GM12865 (cell line): Measurements from ENCODE around the gene OPN4.
A peak's percentile ranks its signal among the peaks of the same experiment; 100 is the strongest.

Source experiments
- DNase-seq: peaks from one replicate; pipeline ENCODE4 v3.0.0; 2010; ENCODE audit warnings: low read depth
- H3K4me3 ChIP-seq: 2 replicates; pipeline ENCODE4 v1.5.1; 2011; ENCODE audit warnings: mild to moderate bottlenecking, low read depth, low read length, control low read depth
- TF ChIP-seq, protein P1 (sequence below): IDR thresholded peaks from 2 replicates; pipeline ENCODE4 v1.5.1; 2011; ENCODE audit warnings: low read length, control low read depth, low read depth, inconsistent platforms; ENCODE audit not compliant: insufficient read depth; ENCODE audit errors: missing control alignments

Gene OPN4

DNA sequence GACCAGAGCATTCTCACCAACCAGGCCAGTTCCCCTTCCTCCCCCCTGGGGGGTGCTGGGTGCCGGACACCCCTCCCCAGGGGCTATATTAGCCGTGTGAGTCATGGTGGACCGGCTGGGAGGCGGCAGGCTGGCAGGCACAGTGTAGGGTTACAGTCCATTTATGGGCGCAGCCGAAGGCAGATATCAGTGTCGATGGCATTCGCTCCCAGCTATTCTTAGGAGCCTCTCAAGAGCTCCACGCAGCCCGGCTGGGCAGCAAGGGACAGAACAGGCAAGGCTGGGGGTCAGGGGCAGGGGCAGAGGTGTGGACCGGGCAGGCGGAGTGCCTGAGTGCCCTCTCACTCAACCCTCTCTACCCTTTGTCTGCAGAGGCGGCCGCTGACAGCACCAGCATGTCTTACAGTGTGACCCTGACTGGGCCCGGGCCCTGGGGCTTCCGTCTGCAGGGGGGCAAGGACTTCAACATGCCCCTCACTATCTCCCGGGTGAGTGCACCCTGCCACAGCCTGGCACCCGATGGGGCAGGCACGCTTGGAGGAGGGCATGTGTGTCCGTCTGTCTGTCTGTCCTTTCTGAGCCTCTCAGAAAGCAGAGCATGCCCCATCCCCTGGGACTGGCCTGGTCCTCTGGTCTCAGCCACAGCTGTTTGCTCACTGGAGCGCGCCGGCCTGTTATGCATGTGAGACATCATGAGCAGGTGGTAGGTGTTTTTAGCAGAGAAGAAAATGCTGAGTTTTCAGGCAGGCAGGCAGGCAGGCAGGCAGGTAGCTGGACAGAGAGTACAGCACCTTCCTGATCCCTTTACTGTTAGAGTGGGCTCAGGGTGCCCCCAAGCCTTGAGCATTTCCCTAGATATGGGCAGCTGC is 14.2 kb downstream of the OPN4 start, which contains the start of gene LDB3:
Gene LDB3 (plus strand): TSS at position 215 of the 869 bp plus-strand sequence. CDS start 181 bp downstream, at position 396.
- no peak within 1 kb of the TSS for H3K4me3 ChIP-seq
- peak; percentile 54 for DNase-seq
- TF ChIP-seq, protein P1, sequence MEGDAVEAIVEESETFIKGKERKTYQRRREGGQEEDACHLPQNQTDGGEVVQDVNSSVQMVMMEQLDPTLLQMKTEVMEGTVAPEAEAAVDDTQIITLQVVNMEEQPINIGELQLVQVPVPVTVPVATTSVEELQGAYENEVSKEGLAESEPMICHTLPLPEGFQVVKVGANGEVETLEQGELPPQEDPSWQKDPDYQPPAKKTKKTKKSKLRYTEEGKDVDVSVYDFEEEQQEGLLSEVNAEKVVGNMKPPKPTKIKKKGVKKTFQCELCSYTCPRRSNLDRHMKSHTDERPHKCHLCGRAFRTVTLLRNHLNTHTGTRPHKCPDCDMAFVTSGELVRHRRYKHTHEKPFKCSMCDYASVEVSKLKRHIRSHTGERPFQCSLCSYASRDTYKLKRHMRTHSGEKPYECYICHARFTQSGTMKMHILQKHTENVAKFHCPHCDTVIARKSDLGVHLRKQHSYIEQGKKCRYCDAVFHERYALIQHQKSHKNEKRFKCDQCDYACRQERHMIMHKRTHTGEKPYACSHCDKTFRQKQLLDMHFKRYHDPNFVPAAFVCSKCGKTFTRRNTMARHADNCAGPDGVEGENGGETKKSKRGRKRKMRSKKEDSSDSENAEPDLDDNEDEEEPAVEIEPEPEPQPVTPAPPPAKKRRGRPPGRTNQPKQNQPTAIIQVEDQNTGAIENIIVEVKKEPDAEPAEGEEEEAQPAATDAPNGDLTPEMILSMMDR = no peak

DNA sequence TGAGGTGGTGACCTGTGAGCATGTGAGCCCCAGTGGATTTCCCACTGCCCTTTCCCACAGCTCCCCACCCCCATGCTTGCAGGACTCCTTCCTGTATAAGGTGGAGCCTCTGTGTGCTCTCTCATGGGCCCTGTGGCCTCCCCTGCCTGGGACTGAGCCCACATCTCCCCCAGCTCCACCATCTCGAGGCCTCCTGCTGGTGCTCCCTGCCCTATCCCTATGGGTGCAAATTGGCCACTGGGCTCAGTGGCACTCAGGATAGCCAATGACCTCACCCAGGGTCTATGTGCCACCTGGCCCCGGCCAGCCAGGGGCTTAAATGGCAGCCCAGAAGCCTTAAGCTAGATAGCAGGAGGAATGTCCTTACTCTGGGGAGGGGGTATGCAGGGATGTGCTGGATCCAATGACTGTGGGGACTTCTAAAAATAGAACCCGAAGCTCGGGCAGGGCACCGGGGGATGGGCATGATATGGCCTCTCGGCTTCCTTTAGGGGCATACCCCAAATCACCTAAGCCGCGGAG is 16.0 kb downstream of the OPN4 start:
- TF ChIP-seq, protein P1 = no peak
- no peak for DNase-seq
- no peak overlapping the region for H3K4me3 ChIP-seq

DNA sequence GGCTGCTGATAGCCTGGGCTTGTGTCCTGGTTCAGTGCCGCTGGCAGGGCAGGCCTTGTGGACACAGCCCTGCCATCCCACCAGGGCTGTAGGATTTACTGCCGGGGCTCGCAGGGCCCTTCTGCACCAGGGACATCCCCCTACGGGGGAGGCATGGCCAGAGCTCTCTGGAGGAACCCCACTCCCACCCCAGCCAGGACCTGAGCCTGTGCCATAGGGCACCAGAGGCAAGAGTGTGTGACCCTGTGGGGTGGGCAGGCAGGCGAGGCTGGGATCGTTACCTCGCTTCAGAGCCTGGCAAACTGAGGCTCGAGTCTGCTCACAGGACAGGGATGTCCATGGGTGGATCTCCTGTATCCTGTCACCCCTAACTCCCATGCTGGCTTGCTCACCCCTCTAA is 16.5 kb downstream of the OPN4 start:
- DNase-seq = no peak
- no peak overlapping the region for H3K4me3 ChIP-seq
- TF ChIP-seq, protein P1 = no peak

DNA sequence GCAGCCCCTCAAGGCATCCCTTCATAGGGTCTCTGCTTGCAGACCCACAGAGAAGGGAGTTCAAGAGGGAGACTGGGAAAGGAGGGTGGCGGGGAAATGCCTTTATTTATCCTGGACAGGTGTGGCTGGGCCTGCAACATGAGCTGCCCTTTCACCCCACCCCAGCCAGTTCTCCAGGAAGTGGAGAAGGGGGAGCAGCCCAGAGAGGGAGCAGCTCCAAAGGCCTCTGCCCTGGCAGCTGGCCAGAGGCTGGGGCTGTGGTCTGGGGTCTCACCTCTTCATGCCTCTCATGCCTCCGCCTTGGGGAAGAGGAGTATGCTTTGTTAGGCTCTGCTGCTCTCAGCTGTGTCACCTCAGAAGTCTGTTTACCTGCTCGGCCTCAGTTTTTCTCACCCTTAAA is 17.1 kb downstream of the OPN4 start:
- TF ChIP-seq, protein P1 = no peak
- DNase-seq = no peak
- no peak overlapping the region for H3K4me3 ChIP-seq

DNA sequence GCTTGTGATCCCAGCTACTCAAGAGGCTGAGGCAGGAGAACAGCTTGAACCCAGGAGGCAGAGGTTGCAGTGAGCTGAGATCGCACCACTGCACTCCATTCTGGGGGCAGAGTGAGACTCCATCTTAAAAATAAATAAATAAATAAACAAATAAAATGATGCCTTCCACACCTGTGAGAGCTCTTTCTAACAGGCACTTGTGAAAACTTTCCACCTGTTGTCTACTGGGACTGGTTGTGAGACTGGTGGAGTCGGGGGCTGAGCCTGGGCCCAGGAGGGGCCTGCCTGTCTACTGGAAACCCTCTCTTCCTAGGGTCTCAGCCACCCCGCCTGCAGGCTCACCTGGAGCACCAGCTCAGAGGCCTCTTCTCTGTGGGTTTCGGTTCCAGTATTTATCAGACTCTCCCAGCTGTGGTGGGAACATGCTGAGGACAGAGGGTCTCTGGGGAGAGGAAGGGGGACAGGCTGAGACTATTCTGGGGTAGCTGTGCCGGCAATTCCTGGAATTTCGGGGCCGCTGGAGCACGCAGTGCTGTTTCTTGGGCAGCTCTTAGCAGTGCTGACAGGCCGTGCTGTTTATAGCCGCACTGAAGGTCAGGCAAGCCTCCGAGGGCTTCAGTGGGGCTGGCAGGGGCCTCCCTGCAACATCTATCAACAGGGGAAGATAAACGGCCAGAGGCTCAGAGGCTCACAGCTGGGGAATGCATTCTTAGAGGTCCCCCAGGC is 17.8 kb downstream of the OPN4 start:
- DNase-seq = no peak
- TF ChIP-seq, protein P1 = no peak
- no peak overlapping the region for H3K4me3 ChIP-seq

DNA sequence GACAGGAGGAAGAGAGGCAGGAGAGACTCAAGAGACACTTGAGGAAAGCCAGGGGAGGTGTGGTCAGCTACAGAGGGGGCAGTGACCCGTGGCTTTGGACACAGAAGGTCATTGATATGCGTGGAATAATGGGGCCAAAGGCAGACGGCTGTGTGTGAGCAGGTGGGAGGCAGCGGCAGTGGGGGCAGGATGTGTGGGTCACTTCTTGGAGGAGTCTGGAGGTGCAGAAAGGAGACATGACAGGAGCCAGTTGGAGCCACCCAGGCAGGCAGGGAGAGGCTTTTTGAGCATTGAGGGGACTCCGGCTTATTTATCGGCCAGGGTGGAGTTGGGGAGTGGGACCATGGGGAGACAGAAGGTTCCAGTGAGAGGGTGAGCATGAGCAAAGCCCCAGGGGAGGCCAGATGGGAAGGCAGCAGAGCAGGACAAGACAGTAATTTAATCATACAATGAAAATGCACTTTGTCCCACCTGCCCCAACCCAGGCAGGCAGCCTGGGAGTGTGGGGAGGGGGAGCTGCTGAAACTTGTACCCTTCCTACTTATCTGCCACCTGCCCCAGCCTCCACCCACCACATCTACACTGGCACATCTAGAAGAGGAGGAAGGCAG is 19.0 kb downstream of the OPN4 start:
- DNase-seq = no peak
- H3K4me3 ChIP-seq = no peak overlapping the region
- TF ChIP-seq, protein P1 = no peak
